Right ventricle myocardium superior (tissue), 1 donor: ENCODE data around the gene PYROXD2. TPM values are rescaled to one million over a fixed set of nuclear protein-coding genes. Genes with fewer than 3 reads are reported as not detected.
"Not testable (repeated sequence)": the region's sequence is repeated elsewhere in the genome, so short reads cannot be mapped to it uniquely, and the experiment has no call there.

Experiments used
- ATAC-seq: fragments of 200-7000 bp; cut with Tn5 transposase; one replicate; pipeline ENCODE4 v1.9.1; 2020; ENCODE audit warnings: mild to moderate bottlenecking; ENCODE audit not compliant: poor library complexity
- DNase-seq: peaks from one replicate; pipeline ENCODE4 v3.0.0-alpha.2; 2020
- intact Hi-C: fragments of 100-400 bp; cut with DNase I; formaldehyde crosslinking; loops from one replicate; pipeline ENCODE4 v1.11.2; 2022
- total RNA-seq: library from RNA; stranded (reverse); fragmentation: NEBNext Ultra II Directional; extraction: Animal tissue kit (Norgen Biotek cat#: 25700); gene quantifications from one replicate; pipeline ENCODE4 v1.2.1, GENCODE V29; 2021
- donor health status: DM: no; HTN: yes; CAD: no; lungs with severe emphysema.

The PYROXD2 gene
- total RNA-seq, 1 donor from 2014 or later = 8.4 TPM

DNA sequence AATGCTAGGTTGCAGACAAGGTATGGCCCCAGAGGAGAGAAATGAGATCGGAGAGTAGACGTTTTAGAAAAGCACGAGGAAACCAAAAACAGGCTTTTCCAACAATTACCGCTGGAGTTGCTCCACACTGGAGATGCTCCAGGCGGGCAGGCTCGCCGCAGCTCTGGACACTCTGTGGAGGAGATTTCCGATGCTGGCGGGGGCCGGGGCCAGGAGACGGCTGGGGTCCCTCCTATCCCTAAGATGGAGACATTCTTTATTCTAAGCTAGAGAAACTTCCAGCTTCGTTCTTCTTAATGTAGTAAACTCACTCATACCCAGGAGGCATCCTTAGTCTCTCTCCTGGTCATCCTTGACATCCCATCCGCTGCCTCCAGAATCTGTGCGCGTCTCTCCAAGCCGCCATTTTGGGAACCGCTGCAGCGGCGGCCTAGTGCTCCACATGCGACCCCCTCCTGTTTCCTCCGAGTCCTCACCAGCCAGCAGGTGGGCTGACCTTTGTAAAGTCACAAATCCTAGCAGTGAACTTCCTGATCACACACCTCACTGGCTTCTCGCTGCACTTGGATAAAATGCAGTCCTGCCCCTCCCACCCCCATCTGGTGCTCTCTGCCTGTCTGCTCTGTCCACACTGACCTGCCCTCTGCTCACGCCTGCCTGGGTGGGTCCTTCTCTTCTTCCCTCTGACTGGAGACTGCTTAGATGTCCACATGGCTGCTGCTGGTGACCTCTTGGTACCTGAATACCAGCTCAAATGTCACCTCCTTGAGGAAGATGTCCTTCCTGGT, 11.9 kb downstream of the PYROXD2 start:
- intact Hi-C loops = no loop called here
- DNase-seq (no peak), ATAC-seq (no peak)

DNA sequence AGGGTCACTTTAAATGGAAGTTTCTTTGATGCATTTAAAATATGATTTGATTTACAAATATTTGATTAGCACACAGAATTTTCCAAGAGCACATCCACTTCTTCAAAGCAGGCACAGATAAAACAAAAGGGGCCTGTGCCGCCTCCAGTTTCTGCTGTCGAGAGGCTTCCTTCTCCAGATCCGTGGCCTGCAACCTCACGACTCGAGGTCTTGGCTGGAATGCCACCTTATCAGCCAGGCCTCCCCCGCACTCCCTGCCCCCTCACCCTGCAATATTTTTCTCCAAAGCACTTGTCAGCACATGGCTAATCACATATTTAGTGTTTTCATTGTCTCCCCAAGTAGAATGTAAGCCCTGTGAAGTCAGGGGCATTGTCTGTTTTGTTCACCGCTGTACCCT, 12.5 kb downstream of the PYROXD2 start:
- ATAC-seq (no peak), DNase-seq (no peak)
- intact Hi-C loops = no loop called here

DNA sequence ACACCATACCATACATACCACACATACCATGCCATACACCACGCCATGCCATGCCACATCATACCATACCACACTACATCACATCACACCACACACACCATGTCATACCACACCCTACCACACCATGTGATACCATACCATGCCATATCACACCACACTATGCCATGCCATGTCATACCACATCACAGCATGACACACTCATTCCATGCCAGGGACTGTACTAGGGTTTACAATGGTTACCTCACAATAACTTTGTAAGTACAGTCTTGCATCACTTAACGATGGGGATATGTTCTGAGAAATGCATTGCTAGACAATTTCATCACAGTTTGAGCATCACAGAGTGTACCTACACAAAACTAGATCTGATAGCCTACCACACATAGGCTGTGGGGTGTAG, 14.5 kb downstream of the PYROXD2 start:
- intact Hi-C loops = no loop called here
- no peak for DNase-seq
- ATAC-seq = no peak

DNA sequence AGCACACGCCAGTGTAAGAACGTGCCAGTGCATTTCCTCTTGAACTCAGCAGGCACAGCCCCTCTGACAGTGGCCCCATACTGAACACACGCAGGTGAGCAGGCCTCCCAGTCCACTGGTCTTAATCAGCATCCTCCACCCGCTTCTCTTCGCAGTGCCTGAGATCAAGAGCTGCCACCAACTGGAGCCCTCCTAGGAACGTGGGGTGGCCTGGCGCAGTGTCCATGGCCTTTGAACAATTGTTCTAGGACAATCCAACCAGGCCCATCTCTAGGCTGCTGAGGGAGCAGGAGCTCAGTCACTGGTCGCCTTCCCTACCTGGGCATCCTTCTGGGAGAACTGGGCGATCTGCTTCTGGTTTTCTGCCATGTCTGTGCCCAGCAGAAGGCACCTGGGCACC, 15.2 kb downstream of the PYROXD2 start:
- DNase-seq (no peak), ATAC-seq (no peak)
- intact Hi-C loops = no loop called here

DNA sequence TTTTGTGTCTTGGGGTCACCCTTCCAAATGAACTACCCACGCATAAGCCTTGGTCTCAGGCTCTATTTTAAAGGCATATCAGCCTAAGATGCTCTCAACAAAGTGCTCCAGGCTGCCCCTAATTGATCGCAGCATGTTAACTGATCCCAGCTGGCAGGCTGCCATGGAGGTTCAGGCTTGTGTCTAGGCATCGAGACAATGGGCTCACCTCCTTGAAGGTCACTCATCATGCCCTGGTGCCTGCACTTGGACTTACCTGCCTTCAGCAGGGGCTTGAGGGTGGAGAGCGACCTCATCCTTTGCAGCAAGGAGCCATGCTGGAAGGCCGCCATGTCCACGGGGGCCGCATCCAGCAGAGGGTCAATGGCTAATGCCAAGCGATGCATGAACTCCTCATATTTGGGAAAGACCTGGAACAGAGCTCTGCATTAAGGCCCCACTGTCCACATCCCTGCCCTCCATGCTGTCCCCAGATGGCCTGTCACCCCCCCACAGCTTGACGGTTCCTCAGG, 17.8 kb downstream of the PYROXD2 start:
- DNase-seq (no peak), ATAC-seq (no peak)
- intact Hi-C loops = no loop called here

DNA sequence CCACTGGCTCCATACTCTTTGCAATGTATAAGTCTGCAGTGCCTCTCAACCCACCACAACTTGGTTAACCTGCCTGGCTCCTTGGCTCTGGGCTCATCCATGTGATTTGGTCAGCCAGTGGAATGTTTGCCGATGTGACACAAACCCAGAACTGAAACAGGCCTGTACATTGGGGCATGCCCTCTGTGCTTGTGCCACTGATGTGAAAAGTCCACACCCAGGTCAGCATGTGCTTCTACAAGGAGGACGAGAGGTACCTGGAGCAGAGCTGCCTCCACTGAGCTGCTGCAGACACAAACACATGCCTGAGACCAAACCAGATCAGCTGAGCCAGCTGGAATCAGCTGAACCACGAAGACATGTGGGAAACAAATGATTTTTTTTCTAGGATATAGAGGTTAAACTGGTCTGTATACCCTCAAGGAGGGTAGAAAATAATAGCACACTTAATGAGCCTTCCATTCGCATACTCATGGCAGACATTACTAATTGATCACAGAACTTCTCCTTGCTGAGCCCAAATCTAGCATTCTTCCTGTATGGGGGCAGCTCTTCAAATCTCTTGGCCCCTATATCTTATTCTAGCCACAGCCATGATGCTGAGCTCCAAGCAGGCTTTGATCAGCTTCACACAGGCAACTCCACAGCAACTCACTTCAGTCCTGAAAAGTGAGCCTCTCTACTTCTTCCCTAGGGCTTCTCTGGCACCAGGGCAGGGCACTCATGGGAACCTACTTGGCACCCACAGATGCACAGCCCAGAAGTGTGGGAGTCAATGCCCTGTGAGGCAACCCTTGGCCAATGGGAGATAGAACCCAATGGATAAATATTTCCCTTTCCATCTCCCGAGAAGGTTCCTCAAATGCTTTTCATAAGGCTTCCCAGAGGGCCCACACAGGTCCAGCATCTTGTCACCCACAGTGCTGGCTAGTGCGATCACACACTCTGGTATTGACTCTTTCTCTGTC, 18.6 kb downstream of the PYROXD2 start:
- intact Hi-C loops = no loop called here
- ATAC-seq = no peak
- no peak for DNase-seq

DNA sequence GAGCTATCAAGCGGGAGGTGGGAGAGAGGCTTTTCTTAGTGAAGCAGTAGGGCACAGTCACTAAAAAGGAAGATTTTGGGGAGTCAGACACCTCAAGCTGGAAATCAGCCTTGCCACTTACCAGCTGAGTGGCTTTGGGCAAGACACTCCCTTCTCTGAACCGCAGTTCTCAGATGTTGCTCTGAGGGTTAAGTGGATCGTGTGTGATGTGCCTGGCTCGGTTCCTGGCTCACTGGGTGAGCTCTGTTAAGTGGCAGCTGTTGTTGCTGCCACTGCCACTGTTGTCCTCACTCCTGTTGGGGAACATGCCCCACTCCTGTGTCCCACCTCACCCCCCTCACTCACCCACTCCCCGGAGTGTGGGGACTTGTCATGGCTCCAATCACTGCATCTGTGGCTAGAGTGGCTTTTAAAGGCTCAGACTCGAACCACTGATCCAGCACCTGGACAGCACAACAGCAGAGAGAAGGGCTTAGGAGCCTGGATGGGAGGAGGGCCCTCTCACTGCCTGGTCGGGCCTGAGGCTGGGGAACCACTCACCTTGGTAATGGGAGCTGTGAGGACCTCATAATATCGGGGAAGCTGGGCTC, 20.0 kb downstream of the PYROXD2 start:
- DNase-seq = no peak
- ATAC-seq = no peak
- intact Hi-C loops = no loop called here

DNA sequence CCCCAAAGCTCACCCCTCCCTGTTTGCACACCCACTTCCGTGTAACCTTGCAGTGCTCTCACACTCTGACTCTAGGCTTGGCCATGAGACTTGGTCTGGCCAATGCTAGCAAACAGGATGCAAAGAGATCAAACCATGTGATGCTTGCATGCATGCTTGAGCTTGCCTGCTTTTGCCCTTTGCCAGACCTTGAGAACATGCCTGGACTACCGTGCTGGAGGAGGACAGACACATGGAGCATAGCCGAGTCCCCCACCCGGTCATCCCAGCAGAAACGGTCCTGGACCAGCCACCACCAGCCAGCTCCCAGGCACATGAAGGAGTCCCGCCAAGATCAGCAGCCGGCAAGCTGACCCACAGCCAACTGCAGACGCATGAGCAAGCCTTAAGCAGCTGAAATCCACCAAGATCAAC, 23.4 kb downstream of the PYROXD2 start:
- intact Hi-C loops = no loop called here

DNA sequence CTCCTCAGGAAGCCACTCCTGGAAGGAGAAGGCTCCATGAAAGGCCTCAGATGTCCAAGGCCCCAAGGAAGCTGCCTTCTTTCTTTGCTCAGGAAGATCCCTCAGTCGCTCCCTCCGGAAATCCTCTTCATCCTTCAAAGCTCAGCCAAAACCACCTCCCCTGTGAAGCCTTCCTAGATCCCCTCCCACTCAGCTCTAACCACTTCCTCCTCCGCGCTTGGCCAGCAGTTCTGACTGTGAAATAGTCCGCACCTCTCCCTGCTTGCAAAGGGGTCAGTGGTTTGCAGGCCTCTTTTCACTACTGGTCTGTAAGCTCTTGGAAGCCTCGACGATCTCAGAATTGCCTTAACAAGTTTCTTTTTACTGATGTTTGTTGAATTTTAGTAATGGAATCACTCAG, 23.9 kb downstream of the PYROXD2 start:
- ATAC-seq (no peak), DNase-seq (no peak)
- intact Hi-C loops = no loop called here

More for the DNA sequence above, 23.4 kb downstream of the PYROXD2 start:
- DNase-seq = peak; percentile 83
- peak; percentile 73 for ATAC-seq

DNA sequence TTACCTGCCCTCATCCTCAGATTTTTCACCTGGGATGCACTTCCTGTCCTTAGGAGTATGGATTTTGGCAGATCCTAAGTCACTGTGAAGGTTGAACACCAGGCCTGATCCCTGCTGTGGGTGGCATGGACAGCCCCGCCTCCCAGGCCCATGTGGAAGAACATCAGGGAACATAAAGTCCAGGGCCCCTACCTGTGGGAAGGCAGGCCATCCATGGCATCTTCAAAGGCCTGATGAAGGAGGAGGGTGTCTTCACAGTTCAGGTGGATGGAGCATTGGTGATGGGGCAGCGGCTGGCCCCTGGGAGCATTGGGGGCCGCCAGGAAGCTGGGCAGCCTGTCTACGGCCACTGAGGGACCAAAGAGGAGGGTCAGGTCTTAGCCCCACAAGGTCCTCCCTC, 24.6 kb downstream of the PYROXD2 start:
- ATAC-seq (no peak), DNase-seq (no peak)
- intact Hi-C loops = no loop called here

DNA sequence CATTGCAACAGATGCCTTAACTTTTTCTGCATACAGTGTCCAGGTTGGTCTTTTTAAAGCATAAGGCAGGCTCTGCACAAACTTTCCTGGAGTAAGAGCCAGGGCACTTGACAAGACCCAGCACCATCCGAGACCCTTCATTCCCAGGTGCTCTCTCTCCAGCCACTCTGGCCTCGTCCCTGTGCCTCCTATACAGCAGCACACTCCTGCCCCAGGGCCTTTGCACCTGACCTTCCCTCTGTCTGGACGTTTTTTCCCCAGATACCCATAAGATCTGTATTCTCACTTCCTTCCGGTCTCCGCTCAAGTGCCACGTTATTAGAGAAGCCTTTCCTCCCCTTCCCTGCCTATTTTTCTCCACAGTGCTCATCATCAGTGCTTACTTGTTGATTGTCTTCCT, 25.6 kb downstream of the PYROXD2 start:
- intact Hi-C loops = no loop called here
- ATAC-seq (no peak), DNase-seq (no peak)

DNA sequence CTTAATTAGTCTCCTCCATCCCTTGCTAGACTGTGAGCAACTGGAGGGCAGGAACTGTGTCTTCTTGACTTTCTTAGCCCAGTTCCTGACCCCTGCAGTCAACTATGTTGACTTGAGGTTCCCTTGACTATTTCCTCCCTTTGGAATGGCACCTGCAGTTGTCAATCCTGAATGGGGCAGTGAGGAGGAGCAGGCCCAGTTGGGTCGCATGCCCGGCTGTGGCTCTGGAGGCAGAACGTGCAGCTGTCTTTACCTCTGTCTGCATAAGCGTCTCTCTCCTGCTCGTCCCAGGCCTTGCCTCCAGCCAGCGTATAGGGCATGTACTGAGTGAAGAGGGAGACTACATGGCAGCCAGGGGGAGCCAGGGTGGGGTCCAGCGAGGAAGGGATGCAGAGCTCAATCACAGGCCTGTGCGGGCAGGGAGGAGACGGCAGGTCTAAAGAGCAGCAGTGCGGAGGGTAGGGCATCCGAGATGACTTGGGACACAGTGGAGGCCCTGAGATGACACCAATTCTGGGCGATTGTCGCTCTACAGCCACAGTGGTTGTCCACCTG, 26.8 kb downstream of the PYROXD2 start:
- no peak for DNase-seq
- no peak for ATAC-seq
- intact Hi-C loops = no loop called here

DNA sequence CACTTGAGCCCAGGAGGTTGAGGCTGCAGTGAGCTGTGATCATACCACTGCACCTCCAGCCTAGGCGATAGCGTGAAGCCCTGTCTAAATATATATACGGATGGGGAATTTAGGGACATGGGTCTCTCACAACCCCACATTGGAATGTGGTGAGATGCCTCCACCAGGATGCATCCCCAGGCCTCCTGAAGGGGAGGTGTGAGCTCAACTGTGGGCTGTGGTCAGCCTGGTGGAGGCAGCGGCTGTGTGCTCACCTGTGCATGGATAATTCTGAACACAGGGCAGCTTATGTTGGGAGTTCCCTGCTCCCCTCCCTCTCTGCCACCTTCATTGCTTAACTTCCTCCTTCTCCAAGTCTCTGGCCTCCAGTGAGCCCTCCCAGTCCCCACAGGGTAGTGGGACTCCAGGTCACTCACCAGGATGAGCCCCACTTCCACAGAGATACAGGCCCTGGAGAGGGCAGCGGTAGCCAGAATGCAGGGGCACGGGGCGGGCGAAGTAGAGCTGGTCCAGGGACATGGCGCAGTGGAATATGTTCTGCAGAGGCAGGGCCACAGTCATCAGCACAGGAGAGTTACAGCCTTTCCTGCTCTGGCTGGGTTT, 30.4 kb downstream of the PYROXD2 start:
- no peak for DNase-seq
- ATAC-seq = no peak
- intact Hi-C loops = no loop called here

DNA sequence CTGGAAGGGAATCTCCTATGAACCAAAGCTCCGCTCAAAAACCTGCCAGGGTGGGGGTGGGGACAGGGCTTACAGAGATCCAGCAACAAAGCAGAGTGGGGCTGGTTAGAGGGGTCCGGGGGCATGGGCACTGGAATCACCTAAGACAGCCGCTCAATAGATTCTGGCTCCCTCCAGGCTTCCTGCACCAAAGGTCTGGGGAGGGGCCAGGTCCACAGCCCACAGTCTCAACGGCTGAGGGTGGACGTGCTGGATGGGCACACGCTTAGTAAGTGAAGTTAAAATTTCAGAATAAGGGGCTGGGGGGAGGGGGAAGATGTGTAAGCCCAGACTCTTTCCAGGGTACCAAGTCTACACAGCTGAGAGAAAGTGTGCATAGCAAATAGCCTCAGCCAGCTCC, 31.1 kb downstream of the PYROXD2 start:
- intact Hi-C loops = no loop called here
- DNase-seq = no peak

DNA sequence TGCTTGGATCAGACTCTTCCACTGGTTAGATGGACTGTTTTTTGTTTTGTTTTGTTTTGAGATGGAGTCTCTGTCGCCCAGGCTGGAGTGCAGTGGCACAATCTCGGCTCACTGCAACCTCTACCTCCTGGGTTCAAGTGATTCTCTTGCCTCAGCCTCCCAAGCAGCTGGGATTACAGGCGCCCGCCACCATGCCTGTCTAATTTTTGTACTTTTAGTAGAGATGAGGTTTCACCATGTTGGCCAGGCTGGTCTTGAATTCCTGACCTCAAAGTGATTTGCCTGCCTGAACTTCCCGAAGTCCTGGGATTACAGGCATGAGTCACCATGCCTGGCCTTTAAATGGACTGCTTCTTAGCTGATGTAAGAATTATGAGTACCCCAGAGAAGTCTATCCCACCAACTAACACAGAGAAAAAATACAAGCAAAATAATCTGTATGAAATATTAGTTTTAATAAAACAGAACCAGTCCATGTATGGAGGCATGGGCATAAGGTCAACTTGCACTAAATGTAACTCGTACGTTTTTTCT, 31.8 kb downstream of the PYROXD2 start:
- DNase-seq, ATAC-seq, intact Hi-C loops: not testable (repeated sequence)

More for the DNA sequence above, 31.1 kb downstream of the PYROXD2 start:
- no peak for ATAC-seq

DNA sequence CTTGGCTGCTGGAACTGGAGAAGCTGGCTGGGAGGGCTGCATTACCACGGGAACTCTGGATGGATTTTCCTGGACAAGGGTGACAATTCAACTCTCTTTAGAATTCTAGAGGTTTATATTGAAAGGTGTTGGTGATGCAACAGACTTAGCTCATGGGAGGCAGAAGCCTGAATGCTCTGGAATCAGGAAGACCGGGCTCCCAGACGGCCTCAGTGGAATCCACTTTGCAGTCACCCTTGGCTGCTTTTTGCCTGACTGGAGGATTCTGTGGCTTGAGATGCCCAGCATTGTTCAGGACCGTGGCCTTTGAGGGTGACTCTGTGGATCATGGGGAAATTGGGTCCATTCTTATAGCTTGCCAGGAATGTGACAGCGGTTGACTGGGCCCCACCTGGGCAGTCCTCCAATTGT, 32.3 kb downstream of the PYROXD2 start:
- ATAC-seq (no peak), DNase-seq (no peak)
- intact Hi-C loops = no loop called here

DNA sequence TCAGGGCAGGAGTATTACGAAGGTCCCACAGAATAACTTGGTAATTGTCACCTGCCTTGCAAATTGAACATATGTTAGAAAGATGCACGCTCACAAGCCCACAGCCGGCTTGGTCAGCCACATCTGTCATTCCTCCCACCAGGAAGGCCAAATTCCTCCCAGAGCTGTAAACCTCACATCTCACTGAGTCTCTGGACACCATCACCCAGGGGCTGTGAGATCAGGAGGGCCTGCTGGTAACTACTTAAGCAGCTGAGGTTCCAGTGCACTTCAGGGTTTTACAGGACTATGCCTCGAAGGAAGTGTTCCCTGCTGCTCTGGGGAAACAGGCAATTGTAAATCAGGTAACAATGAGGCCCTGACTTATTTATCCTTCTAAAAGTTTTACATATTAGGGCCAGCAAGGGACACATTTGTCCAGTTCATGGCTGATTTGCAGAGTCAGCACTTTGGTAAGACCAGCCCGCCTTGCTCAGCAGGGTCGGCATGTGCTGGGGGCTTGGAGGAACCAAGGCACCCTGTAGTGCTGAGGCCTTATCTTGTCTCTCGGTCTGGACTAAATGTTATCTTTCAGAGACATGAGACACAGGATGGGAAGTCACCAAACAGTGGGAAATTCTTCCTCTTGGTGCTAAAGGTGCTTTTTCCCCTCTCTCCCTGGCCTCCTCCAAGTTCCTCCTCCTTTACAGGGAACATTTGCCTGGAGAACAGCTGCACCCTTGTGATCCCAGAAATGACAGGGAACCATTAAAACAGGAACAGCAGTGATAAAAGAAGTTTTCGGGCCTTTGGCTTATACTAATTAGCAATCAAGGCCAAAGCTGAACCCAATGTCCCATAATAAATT, 34.3 kb downstream of the PYROXD2 start:
- no peak for DNase-seq
- ATAC-seq = no peak
- intact Hi-C loops = no loop called here
